Dermis blood vessel endothelial cell (primary cell): Measurements from ENCODE around the gene RASD2. TPM values are rescaled to one million over a fixed set of nuclear protein-coding genes. Genes with fewer than 3 reads are reported as not detected.

ENCODE experiments used
- DNase-seq: peaks from one replicate; pipeline ENCODE4 v3.0.0; 2010
- total RNA-seq: library from RNA; depleted of rRNA; stranded (reverse); fragments of >200 nt; gene quantifications from 2 replicates; pipeline ENCODE4 v1.2.3, GENCODE V29; 2014

The RASD2 gene
- total RNA-seq, 1 donor from 2014 or later: 0.17 TPM

DNA sequence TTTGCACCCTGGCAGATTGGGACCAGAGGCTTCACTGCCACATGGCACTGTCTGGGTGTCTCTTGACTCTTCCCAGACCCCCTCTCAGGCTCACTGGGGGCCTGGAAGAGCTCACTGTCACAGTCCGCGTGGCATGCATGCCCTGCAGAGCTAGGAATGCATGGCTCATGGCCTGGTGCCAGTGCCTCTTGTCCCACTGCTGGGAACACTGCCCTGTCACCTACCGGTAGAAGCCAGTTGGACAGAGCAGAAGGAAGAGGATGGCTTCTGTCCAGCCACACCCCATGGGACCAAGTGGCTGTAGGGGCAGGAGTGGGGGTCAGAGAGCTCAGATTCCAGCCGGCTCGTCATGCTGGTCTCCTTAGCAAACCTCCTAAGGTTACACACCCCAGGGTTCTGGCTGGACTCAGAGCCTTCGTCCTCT, 46.8 kb downstream of the RASD2 start:
- DNase-seq: no peak

GRCh38 chr22:35587896-35588295, 47.3 kb downstream of the RASD2 start:
- DNase-seq: no peak

GRCh38 chr22:35589071-35589755, 48.6 kb downstream of the RASD2 start:
- no peak for DNase-seq

DNA sequence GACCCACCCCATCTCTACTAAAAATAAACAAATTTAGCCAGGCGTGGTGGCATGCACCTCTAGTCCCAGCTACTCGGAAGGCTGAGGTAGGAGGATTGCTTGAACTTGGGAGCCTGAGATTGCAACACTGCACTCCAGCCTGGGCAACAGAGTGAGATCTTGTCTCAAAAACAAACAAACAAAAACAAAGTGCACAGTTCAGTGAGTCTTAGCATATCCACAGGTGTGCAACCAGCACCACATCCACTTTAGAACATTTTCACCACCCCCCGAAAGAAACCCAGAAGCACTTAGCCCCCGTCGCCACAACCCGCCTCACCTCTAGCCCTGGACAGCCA, 49.1 kb downstream of the RASD2 start:
- no peak for DNase-seq

GRCh38 chr22:35590634-35591295, 50.1 kb downstream of the RASD2 start:
- DNase-seq: no peak

DNA sequence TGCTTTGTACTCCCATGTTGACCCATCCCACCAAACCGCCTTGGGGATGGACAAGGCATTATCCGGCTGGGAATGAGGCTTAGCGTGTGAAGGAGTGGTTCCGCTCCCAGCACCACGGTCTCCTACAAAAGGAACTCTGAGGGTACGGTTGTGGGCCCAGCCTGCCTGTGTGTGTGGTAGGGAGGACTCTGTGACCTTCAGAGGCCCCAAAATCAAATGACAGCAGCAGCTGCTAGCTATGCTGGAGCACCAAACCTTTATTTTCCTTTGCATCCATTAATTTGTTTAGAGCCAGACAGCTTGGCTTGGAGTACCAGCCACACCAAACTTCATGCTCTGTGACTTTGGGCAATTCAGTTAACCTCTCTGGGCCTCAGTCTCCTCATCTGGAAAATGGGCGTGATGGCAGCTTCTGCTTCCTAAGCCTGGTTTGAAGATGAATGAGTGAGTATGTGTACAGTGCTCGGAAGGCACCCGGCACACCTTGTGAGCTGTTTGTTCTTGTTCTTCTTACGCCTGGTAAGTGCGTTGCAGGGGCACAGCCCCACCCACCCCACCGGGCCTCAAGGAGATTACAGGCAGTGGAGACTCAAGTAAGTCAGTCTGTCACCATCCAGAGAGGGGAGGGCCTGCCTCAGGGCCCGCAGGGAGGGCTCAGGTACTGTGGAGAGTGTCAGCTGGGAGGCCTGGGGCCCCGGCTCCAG, 51.2 kb downstream of the RASD2 start:
- no peak for DNase-seq

- no peak for DNase-seq
These were observed 51.9 kb downstream of the RASD2 start for GRCh38 chr22:35592418-35592967.

DNA sequence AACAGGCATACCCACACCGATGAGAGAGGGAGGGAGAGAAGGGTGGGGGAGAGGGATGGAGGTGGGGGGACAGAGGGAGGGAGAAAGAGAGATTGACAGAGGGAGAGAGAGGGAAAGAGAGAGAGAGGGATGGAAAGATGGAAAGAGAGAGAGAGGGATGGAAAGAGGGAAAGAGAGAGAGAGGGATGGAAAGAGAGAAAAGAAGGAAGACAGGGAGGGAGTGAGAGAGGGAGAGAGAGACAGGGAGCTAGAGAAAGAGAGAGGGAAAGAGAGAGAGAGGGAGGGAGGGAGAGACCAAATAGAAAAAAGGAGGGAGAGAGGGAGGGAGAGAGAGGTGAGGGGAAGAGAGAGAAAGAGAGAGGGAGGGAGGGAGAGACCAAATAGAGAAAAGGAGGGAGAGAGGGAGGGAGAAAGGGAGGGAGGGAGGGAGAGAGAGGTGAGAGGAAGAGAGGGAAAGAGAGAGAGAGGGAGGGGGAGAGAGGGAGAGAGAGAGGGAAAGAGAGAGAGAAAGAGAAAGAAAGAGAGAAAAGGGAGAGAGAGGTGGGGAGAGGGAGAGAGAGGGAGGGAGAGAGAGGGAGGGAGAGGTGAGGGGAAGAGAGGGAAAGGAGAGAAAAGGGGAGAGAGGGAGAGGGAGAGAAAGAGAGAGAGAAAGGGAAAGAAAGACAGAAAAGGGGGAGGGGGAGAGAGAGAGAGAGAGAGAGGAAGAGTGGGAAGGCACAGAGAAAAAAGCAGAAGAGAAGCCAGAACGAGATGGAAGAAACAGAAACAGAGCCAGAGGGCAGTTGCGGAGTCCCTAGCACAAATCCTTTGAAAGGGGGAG, 52.6 kb downstream of the RASD2 start:
- no peak for DNase-seq

DNA sequence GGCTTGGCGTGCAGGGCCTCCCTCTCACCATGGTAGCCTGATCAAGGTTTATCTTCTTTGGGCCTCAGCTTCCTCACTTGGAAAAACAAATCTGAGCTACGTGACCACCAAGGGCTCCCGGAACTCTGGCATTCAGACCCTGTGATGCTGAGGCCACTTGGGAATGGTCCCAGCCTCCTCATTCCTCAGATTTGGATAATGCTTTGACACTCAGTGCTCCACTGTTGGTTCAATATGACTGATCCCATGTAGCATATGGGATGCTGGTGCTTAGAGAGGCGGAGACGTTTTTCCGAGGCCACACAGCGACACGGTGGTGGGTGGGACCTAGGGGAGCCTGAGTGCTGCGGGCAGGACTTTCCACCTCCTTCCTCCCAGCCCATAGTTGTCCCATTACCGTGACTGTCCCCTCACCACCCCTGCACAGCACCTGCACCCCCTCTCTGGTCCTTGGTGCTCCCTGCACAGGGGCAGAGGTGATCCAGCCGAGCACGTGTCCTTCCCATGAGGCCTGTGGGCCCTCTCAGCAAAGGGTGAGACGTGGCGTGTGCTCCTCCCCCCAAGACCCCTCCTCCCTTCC, 53.4 kb downstream of the RASD2 start:
- DNase-seq: no peak

DNA sequence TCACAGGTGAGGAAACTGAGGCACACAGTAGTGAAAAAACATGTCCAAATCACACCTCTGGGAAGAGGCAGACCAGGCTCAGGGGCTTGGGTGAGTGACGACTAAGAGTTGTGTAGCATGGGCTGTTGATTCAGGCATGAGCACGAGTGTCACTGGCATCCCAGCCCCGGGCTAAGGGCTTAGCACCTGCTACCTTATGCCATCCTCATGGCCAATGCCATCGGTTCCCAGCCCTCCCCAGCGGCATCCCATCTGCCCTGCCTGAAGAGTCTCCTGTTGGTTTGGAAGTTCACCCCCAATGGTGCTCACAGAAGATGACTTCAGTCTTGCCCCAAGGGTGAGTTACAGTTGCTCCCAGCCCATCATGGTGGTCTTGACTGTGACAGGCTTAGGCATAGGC, 54.1 kb downstream of the RASD2 start:
- DNase-seq: no peak

DNA sequence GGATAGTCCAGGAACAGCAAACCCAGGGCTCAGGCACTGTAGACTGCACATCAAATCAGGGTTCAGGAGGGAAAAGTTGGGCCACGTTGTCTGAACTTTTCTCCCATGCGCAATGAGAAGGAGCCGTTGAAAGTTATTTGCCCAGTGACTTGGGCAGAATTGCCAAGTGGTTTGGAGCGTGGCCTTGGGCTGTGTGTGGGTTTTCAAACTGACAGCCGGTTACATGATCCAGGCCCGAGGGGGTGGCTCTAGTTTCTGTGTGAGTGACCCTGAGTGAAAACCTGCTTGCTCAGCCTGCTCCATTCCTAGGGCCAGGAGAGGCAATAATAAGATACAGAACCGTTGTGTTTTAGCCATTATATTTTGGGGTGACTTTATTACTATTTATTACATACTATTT, 56.2 kb downstream of the RASD2 start:
- no peak for DNase-seq

GRCh38 chr22:35597692-35598395, 57.2 kb downstream of the RASD2 start:
- DNase-seq: no peak

DNA sequence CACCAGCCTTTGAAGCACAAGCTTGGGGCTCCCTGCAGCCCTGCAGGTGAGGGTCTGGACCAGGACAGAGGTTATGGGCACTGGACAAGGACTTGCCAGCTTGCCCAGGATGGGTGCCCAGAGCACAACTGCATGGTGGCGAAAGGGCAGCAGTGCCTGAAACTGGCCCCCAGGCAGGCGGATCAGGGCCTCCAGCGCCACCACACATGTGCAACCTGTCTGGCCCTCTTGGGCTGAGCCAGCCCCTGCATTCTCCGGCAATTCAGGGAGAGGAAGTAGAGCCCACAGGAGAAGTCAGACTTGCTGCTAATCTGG, 57.7 kb downstream of the RASD2 start:
- no peak for DNase-seq

- no peak for DNase-seq
These were observed 58.7 kb downstream of the RASD2 start for GRCh38 chr22:35599364-35599763.

DNA sequence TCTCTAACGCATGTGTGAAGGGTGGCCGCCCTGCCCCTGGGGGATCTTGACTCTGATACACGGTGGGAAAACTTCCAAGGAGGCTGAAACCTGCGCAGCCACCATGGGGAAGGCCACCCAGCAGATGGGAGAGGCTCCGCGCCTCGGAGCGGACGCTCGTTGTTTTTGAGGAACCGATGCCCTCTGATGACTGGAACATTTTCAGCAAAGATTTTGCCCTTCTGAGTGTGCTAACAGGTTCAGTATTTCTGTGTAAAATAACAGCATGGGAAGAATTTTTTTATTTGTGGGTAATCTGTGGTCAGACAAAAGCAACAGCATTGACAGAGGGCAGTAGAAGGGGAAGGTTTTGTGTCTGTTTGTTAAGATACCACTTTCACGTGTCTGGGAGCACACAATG, 59.8 kb downstream of the RASD2 start:
- DNase-seq: no peak

- no peak for DNase-seq
These were observed 60.5 kb downstream of the RASD2 start for GRCh38 chr22:35601013-35601580.

GRCh38 chr22:35601743-35602615, 61.3 kb downstream of the RASD2 start:
- DNase-seq: no peak
